HG03457 (cell line): ENCODE data around the gene ZNF391.
"Not testable (repeated sequence)": the region's sequence is repeated elsewhere in the genome, so short reads cannot be mapped to it uniquely, and the experiment has no call there.

Experiments used
- ATAC-seq: cut with Tn5 transposase; IDR thresholded peaks from one replicate; pipeline ENCODE4 v1.9.1; 2021; ENCODE audit warnings: moderate number of reproducible peaks; ENCODE audit not compliant: unreplicated experiment

Gene ZNF391

GRCh38 chr6:27419363-27419762 is 30.8 kb downstream of the ZNF391 start:
- no peak for ATAC-seq

GRCh38 chr6:27422651-27423332 is 34.2 kb downstream of the ZNF391 start:
- no peak for ATAC-seq

- ATAC-seq, result not testable (repeated sequence)
Measured at GRCh38 chr6:27424851-27425250, 36.3 kb downstream of the ZNF391 start.

- no peak for ATAC-seq
Measured at GRCh38 chr6:27426045-27426620, 37.6 kb downstream of the ZNF391 start.

- ATAC-seq, result no peak
Measured at GRCh38 chr6:27428502-27428901, 39.9 kb downstream of the ZNF391 start.

GRCh38 chr6:27428966-27429365 is 40.4 kb downstream of the ZNF391 start:
- no peak for ATAC-seq

- ATAC-seq, result no peak
Measured at GRCh38 chr6:27433714-27434113, 45.2 kb downstream of the ZNF391 start.

- no peak for ATAC-seq
Measured at GRCh38 chr6:27439371-27439770, 50.8 kb downstream of the ZNF391 start.

- ATAC-seq, result no peak
Measured at GRCh38 chr6:27441001-27441400, 52.4 kb downstream of the ZNF391 start.

- no peak for ATAC-seq
Measured at GRCh38 chr6:27442932-27443331, 54.4 kb downstream of the ZNF391 start.

GRCh38 chr6:27448456-27448855 is 59.9 kb downstream of the ZNF391 start:
- no peak for ATAC-seq

GRCh38 chr6:27451660-27452390 is 63.3 kb downstream of the ZNF391 start:
- ATAC-seq, result no peak

GRCh38 chr6:27452496-27452897 is 63.9 kb downstream of the ZNF391 start:
- no peak for ATAC-seq
